WI38 (cell line): Measurements from ENCODE around the gene PRDM1.

Experiments used
- H3K4me3 ChIP-seq: 2 replicates; pipeline ENCODE4 v1.5.1; 2011; ENCODE audit warnings: low read depth, mild to moderate bottlenecking, control low read depth, low read length
- TF ChIP-seq, protein P1 (sequence below): IDR thresholded peaks from 2 replicates; pipeline ENCODE4 v1.5.1; 2012; ENCODE audit warnings: low read depth, mild to moderate bottlenecking, control low read depth, low read length

The PRDM1 gene

DNA sequence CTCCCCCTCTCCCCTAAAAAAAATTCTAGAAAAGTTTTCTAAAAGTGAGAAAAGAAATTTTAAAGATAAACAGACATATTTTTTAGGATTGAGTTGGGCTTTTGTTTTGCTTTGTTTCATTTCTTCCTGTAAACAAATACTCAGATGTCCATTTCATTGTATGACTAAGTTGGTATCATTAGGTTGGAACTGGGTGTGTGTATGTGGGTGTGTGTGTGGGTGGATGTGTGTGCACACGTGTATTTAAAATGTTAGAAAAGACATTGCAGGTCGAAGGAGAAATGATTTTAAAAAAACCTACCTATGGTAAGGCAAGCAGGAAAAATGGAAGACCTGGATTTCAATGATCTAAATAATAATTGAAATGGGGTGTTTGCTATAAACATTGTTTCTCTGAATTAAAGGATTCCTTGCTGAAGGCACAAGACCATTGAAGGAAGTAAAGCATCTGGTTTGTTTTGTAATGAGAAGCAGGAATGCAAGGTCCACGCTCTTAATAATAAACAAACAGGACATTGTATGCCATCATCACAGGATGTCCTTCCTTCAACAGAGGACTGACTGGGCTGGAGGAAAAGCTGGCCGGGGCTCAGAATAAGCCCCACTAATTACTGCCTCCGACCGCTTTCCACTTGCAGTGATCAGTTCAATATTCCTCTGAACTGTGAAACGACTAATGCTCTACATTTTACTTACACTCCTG is 996 bp upstream of the PRDM1 start:
- TF ChIP-seq, protein P1, sequence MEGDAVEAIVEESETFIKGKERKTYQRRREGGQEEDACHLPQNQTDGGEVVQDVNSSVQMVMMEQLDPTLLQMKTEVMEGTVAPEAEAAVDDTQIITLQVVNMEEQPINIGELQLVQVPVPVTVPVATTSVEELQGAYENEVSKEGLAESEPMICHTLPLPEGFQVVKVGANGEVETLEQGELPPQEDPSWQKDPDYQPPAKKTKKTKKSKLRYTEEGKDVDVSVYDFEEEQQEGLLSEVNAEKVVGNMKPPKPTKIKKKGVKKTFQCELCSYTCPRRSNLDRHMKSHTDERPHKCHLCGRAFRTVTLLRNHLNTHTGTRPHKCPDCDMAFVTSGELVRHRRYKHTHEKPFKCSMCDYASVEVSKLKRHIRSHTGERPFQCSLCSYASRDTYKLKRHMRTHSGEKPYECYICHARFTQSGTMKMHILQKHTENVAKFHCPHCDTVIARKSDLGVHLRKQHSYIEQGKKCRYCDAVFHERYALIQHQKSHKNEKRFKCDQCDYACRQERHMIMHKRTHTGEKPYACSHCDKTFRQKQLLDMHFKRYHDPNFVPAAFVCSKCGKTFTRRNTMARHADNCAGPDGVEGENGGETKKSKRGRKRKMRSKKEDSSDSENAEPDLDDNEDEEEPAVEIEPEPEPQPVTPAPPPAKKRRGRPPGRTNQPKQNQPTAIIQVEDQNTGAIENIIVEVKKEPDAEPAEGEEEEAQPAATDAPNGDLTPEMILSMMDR, result no peak
- H3K4me3 ChIP-seq, result peak overlapping the region; percentile 71

DNA sequence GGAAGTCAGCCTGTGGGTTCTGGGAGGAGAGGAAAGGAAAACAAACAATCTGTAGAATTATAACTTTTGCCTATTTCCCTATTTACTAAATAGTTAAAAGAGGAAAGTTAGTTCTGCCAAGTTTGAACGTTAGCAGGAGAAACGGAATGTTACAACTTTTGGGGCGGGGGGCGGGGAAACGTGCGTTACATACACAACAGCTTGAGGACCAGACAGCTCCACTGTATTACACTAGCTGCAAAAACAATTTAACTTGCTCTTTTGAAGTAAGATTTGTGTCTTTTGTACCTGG is 498 bp upstream of the PRDM1 start:
- TF ChIP-seq, protein P1, result no peak
- peak overlapping the region; percentile 71 for H3K4me3 ChIP-seq

DNA sequence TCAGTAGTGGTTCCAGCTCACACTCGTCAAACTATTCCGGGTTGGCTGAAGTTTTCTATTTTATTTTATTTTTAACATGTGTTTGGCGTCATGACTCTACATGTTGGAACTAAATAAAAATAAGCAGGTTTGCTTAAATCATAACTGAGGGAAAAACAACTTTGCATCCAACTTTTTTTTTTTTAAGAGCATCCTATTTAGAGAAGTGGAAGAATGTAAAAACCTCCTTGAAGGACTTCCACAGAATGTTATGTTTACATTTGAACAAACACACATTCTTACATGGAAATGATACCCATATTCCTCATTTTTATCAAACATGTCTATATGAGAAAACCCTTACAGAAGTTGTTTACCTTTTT is 659 bp downstream of the PRDM1 start:
- TF ChIP-seq, protein P1, result no peak
- H3K4me3 ChIP-seq, result peak overlapping the region; percentile 71

DNA sequence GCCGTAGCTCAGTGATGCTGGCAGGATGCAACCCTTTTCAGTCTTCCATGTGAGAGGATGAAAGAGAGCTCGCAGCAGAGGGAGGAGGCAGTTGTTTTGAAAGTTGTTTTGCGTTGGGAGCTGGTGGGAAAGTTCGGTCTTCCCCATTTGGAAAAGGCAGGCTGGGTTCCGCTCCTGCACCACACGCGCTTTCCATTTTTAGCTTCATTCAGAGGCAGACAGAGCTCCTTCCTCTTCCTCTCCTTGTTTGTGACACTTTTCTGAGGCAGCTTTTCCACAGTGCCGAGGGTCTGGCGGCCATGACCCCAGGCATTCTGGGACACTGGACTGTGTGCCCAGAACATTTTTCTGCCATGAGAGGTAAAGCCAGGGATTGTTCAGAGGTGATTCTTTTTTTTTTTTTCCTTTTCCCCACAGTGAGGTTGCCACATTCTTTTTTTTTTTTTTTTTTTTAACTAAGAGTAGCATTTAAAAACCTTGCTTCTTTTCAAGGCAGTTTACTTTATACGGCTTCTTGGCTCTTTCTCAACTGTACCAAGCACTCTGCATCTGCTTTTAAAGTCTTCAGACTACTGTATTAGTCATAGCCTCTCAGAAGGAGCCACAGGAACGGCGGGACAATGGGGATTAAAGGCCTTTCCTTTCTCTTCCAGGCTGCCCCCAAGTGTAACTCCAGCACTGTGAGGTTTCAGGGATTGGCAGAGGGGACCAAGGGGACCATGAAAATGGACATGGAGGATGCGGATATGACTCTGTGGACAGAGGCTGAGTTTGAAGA is 1.6 kb downstream of the PRDM1 start:
- TF ChIP-seq, protein P1, result no peak
- peak overlapping the region; percentile 71 for H3K4me3 ChIP-seq

DNA sequence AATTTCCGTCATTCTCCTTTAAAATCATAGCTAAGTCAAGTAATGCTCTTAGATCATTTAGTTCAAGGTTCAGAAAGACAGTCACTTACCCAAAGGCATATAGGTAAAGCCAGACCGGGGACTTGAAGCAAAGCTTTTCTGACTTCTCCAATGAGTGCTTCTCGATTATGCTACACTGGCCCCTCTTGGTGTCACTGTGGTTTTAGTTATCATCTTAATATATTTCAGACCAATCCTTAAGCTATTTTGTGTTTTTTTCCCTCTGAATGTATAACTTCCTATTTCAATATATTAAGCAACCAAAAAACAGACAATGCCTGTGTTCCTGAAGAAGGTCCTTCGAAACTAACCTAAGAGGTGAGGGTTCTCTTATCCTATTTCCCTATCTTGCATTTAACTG is 3.9 kb downstream of the PRDM1 start:
- TF ChIP-seq, protein P1, result no peak
- H3K4me3 ChIP-seq, result peak overlapping the region; percentile 71

DNA sequence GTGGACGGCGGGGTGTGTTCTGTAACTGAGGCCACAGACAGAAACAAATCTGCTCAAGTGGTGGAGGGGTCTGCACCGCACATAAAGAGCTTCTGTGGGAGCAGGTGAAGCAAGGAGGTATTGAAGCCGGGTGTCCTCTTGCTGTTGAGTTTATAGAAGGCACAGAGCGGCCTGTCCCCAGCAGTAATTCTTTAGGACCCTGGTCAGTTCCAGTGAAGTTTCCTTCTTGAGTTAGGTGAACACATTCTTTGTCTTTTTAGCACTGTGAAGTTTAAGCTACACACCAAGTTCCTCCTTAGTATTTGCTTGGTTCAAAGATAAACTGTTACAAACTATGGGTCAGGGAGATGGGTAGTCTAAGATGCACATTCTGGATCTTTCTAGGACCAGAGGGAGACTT is 6.1 kb downstream of the PRDM1 start:
- no peak overlapping the region for H3K4me3 ChIP-seq
- TF ChIP-seq, protein P1, result no peak

DNA sequence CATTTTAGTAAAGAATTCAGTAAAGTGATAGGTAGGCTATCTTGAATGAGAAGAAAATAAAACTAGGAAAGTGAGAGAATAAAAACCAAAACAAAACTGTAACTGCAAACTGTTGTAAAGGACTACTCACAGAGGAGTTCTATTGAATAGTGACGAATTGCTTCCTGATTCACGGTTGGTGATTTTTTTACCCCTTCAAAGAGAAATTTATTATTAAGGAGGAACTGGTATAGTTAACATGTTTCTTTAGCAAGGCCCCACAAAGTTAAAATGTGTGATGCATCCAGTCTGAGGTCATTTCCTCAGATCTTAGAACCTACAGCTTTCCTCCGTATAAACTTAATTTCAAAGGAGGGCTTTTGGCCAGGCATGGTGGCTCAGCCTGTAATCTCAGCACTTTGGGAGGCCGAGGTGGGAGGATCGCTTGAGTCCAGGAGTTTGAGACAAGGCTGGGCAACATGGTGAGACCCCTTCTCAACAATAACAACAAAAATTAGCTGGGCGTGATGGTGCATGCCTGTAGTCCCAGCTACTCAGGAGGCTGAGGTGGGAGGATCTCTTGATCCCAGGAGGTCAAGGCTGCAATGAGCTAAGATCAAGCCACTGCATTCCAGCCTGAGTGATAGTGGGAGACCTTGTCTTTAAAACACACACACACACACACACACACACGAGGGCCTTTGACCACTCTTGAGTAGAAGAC is 8.3 kb downstream of the PRDM1 start:
- TF ChIP-seq, protein P1, result no peak
- no peak overlapping the region for H3K4me3 ChIP-seq
